CD1c-positive myeloid dendritic cell (primary cell): ENCODE data around the gene CARD10.
A peak's percentile ranks its signal among the peaks of the same experiment; 100 is the strongest.

Source experiments
- DNase-seq: peaks from one replicate; pipeline ENCODE4 v3.0.0-alpha.2; 2016; ENCODE audit errors: extremely low spot score

The CARD10 gene

DNA sequence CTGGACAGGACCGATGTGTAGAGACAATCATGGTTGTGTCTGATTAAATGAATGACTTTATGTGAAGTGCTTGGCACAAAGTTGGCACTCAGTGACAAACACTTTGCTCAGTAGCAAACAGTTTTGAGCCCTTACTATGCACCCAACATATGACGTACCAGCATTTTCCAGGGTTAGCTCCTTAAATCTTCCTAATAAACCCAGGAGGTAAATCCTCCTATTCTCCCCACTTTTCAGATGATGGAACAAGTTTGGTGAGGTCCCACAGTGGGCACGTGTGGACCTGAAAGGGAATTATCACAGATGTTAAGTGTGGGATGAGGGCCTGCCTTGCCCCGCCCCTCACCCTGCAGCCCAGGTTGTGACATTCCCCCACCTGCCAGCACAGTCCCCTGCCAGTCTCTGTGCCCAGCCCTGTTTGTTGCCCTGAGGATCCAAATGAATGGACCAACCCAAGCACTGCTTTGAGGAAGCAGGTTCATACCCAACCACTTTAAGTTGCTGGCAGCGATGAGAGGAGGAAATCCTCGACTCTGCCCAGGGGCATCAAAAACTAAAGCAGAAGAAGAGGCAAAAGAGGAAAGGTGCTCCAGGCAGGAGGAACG, 6.6 kb upstream of the CARD10 start:
- DNase-seq = peak; percentile 46

- DNase-seq = peak; percentile 86
Measured at GRCh38 chr22:37525073-37525745, 6.0 kb upstream of the CARD10 start.

DNA sequence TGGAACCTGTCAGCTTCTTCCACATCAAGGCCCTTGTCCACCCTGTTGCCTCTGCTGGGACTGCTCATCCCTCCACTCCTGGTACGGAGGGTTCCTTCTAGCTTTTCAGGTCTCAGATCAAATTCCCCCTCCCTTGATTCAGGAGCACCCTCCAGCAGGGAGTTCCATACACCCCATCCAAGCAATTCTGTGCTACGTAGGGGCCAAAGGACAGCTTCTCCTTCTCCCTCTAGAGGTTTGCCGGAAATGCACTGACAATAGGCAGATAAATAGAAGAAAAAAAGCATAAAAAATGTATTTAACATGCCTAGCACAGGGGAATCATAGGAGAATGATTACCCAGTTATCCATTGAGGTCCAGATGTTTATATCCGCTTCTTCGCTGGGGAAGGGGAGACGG, 3.3 kb upstream of the CARD10 start:
- DNase-seq = no peak

- DNase-seq = no peak
Measured at GRCh38 chr22:37521236-37521739, 2.1 kb upstream of the CARD10 start.

DNA sequence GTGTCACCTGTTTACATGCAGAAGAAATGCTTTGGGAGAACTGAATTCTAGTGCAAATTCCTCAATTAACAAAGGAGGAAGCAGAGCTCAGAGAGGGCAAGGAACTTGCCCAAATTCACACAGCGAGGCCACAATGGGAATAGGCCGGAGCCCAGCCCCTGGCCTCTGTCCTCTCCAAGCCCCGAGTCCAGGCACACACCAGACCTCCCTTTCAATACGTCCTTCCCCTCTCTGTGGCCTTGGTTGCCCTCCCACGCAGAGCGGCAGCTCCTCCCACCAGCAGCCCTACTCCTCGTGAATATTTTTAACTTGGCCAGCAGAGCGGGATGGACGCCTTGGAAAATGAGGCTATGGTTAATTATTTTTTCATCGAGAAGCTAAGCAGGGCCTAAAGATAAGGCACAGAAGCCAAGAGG, 1.6 kb upstream of the CARD10 start:
- no peak for DNase-seq

DNA sequence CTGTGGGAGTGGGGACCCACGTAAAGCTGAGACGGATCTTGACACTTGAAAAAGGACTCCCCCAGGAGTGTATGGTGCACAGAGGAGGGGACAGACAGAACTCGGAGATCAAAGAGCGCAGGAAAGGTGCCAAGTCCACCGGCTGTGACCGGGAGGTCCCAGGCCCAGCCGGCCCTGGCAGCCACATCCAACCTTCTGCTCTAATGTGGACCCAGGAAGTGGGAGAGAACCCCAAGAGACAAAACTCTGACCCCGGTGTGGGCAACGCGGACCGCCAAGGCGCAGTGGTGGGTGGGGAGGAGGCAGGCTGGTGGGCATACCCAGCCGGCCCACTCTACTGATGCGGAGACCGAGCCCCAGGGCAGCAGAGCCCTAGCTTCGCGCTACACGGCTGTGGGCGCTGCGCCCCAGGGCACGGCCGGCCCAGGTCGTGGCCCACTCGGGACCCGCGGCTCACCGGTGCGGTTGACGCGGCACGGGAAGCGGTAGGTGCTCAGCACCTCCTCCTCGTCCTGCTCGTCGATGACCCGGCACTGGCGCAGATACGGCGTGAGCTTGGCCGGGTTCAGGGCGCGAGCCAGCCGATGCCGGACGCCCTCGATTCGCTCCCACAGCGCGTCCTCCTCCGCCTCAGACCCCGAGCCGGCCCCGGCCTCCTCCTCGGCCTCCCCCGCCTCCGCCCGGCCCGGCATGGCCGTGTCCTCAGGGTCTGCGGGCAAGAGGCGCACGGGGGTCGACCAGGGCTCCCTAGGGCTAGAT, 527 bp downstream of the CARD10 start:
- DNase-seq = no peak

GRCh38 chr22:37517826-37518450, 1.3 kb downstream of the CARD10 start:
- no peak for DNase-seq

DNA sequence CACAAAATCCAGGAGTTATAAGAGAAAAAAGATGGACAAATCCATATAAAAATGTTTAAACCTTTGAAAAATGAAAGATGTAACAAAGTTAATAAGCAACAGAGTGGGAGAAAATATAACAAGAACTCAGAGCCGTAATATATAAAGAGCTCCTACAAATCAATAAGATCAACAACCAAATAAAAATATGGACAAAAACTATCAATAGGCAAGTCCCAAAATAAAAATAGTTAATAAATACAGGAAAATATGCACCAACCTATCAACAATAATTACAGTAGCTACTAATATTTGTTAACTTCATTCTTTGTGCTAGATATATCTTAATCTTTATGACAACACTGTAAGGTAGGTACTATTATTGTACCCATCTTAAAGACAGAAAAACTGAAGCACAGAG, 2.8 kb downstream of the CARD10 start:
- DNase-seq = no peak

- DNase-seq = no peak
Measured at GRCh38 chr22:37515901-37516300, 3.3 kb downstream of the CARD10 start.

- no peak for DNase-seq
Measured at GRCh38 chr22:37514526-37515051, 4.6 kb downstream of the CARD10 start.

- no peak for DNase-seq
Measured at GRCh38 chr22:37511395-37512104, 7.7 kb downstream of the CARD10 start.

DNA sequence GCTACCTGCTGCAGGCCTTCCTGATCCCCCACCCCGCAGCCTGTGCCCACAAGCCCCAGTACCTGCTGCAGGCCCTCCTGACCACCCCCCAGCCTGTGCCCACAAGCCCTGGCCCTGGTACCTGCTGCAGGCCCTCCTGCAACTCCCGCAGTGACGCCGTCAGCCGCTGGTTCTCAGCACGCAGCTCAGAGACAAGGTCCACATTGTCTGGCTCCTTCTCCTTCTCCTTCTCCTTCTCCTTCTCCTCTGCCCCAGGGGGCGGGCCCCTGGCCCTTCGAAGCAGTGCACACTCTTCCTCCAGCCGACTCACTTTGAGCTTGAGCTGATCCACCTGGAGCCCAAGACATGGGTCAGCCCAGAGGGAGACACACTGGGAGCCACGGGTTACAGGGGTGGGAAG, 9.1 kb downstream of the CARD10 start:
- DNase-seq = no peak

DNA sequence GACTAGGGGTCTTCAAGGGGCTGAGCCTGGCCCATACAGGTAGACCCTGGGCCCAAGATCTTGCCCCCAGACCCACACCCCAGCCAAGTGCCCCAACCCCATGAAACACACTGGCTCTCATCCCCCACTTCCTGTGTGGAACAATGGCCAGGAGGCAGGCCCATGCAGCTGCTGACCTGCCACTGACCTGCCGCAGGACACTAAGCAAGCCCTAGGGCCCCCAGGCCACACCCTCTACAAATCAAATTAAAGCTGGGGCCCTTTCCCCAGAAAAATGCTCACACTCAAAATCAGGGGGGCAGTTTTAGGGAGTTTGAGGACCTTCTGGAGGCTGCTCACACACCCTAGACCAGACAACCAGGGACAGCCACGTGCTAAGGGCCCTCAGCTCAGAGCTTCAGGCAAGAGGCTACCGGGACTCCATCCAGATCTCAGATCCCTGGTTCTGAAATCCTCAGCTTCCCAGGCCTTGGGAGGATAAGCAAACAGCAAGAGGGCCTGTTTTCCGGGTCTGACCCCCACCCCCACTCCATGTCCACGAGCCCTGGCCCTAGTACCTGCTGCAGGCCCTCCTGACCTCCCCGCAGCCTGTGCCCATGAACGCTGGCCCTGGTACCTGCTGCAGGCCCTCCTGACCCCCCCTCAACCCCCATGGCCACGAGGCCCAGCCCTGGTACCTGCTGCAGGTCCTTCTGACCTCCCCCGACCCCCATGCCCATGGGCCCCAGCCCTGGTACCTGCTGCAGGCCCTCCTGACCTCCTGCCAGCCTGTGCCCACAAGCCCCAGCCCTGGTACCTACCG, 10.0 kb downstream of the CARD10 start:
- no peak for DNase-seq

DNA sequence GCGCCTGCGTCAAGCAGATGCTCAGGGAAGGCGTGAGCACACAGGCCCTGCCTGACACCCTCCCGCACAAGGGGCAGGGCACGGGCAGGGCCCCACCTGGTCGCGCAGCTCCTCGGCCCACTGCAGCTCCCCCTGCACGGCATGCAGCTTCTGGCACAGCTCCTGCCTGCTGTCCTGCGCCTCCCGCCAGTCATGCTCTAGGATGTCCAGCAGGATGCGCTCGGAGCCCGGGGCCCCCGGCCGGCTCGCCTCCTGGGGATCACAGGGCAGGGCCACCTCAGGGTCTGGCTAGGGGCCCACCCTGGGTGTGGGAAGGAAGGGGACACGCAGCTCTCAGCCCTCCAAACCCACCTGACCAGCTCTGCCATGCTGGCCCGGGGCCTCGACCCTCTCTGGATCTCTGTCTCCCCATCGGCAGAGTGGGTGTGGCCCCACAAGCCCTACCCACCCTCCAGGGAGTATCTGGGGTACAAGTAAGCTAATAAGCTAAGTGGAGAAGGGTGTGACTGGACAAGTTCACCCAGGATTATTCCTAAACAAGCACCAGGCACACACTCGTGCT, 10.7 kb downstream of the CARD10 start:
- DNase-seq = no peak

- DNase-seq = no peak
Measured at GRCh38 chr22:37507731-37508130, 11.5 kb downstream of the CARD10 start.

DNA sequence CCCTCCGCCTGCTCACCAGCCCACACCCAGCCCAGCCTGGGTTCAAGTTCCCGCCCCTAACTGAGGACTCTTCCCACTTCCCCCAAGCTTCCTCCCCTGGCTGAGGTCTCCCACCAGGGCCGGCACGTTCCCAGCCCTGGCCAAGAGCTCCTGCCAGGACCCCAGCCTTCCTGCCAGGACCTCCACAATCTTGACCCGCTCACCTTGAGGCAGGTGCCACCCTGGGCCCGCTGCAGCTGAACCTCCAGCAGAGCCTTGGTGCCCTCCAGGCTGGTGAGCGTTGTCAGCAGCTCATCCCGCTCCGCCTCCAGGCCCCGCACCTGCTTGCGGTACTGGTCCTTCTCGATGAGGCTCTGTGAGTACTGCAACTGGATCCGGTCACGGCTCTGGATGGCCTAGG, 13.2 kb downstream of the CARD10 start:
- no peak for DNase-seq

DNA sequence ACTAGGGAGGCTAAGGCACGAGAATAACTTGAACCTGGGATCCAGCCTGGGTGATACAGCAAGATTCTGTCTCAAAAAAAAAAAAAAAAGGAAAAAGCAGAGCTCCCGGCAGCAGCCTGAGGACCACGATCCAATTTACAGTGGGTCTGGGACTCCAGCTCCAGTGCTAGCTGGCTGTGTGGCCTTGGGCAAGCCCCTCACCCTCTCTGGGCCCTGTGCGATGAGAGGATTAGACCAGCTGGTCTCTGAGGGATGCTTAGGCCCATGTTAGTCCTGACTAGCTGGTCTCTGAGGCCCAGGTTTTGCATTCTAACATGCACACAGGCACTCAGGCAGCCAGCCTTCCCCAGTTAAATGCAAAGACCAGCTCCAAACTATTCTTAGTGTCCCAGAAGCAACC, 13.7 kb downstream of the CARD10 start:
- DNase-seq = no peak

DNA sequence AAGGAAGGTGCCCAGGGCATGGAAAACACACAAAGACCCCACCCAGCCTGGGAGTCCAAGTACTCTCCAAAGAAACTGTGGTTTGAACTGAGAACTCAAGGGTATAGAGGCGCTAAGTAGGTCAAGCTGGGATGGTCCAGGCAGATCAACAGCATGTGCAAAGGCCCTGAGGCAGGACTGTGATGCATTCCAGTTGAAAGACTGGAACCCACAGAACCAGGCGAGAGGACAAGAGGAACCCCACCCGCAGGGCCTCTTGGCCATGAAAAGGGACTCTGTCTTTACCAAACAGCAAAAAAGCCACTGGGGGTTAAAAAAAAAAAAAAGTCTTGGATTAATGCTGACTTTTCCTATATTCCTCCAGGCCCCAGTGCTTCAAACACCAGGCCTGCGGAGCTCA, 14.3 kb downstream of the CARD10 start:
- no peak for DNase-seq

GRCh38 chr22:37503850-37504249, 15.4 kb downstream of the CARD10 start:
- DNase-seq = peak; percentile 58

DNA sequence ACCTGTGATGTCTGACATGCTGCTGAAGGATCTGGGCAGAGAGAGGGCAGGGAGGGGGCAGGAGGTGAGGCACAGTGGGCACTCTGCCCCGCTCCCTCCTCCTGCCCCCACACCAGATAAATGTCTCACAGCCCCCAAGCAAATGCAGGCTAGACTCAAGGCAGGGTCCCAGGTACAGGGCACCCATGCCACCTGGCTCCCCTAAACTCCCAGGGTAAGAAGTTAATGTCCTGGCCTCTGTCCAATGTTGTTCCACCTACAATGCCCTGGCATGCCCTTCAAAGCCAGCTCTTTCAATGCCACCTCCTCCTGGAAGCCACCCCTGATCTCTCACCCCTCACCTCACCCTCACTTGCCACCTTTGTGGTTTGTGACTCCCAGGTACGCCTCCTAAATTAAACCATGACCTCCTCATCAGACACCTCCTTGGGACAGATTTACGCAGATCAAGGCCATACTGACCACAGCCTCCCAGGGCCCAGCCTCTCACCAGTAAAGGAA, 16.0 kb downstream of the CARD10 start:
- no peak for DNase-seq
